ENCODE data around the gene LITAF.

Gene LITAF

DNA sequence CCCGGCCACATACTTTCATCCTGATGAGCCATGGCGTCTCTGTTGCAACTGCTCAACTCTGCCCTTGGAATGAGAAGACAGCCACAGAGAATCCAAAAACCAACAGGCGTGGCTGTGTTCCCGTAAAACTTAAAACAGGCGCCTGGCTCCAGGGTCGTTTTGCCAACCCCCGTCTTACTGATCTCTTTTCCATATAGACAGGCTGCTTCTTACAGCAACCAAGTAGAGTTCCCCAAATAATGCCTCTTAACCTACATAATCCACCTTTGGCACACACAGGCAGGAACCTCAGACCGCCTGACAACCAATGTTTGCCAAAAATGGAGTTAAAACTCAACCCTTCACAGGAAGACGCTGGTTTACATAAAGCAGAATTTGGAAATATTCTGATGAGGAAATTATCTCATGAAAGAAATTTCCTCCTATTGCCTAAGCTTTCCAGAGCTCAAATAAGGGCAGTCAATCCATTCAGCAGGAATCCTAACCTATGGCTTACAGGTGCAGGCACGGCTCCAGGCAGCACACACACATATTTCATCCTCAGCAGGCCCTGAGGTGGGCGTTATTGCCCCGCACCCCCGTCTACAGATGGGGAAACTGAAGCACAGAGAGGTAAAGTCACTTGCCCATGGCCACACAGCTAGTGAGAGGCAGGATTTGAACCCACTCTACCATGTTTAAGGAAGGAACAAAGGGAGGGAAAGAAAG, 35.8 kb downstream of the LITAF start:
- no peak for DNase-seq

DNA sequence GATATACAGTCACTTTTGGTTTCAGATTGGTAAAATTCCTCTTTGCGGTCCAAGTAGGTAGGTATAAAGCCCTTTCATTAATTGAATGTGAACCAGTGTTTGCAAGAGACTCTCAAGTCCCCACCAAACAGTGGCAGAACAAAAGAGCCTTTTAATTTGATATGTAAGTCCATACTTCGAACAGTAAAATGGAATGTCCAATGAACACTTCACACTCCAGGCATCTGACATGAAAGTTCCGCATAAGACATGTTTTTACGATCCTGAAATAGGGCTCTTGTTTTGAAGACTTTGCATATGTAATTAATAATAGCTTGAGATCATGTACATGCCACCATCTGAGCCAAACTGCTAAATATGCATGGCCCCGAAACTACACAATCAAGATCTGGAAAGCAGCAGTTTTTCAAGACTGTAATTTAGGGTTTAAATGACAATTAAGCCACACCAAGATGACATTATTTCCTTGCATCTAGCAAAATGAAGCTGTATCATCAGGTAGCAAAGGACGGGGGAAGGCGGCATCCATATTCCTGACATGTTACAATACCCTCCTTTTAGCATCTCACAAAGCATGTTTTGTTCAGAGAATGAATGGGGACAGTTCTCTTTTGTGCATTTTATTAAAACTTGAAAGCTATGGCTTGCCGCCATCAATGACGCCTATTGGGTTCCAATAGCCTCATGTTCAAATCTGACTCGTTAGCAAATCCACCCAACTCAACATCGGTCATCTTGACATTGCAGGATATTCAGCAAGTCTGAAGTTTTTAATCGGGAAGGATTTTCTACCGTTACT, 39.4 kb downstream of the LITAF start:
- DNase-seq = no peak

DNA sequence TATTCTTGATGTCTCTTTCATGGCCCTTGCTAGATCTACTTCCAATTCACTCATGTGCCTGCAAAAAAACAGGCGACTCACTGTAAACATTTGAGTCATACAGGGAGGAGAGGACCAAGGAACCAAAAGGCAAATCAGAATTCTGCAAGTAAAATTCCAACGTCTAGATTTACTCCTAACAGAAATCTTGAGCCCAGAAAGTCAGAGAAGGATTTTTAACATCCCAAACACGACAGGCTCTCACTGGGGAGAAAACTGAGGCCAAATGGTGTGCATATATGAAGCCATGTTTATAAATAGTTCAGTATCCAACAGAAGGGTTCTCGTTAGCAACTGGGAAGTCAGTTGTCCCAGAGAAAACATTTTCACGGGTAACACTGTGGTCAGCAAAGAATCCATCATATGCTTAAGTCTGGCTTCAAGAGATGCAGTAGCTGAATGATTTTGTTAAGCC, 40.1 kb downstream of the LITAF start:
- DNase-seq = no peak

DNA sequence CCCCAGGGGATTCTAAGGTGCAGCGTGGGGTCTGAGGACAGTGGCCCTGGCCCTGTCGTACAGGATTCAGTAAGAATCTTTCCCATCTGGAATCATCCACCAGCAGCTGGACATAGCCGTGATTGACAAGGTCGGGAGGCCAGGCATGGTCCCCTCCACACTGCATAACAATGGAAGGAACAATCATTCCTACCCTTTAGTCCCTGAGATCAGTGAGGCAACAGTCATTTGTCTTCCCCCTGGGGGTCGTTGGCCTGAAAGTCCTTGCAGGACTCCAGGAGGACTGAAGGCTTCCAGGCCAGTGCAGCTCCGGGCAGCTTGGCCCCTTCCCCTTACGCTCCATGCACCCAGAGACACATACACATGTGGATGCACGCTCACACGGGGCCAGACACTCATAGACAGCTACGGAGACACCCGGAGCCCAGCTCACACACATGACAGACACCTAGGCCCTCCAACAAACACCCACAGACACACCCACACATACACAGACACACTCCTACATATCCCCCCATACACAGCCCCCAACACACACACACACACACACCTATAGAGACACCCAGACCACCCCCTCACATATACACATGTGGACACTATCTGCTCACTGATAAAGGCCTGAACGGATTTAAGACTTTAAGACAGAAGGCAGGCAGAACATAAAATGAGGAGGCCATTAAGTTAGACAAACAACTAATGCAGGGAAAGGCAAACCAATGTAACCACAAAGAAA, 42.9 kb downstream of the LITAF start:
- no peak for DNase-seq

DNA sequence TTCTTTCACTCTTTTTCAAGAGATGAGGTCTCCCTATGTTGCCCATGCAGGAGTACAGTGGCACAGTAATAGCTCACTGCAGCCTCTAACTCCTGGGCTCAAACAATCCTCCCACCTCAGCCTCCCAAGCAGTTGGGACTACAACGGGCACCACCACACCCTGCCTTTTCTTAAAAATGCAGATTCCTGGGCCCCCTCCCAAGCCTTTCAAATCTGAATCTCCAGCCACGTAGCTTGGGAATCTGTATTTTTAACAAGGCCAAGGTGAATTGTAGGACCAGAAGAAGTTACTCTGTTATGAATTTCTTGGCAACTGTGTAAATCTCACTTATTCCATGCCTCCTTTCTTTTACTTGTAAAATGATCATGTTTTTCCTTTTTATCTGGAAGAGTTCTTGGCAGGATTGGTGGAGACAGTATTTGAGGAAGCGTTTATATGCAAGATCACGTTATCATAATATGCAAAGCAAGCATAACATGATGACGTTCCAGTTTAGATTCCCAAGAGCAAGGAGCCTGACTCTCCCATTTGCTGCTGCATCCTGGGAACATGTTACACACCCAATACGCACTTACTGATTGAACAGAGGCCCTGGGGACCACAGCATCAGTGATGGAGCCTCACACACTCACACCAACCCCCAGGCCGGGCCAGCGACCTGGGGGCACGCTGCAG, 44.5 kb downstream of the LITAF start:
- DNase-seq = no peak

DNA sequence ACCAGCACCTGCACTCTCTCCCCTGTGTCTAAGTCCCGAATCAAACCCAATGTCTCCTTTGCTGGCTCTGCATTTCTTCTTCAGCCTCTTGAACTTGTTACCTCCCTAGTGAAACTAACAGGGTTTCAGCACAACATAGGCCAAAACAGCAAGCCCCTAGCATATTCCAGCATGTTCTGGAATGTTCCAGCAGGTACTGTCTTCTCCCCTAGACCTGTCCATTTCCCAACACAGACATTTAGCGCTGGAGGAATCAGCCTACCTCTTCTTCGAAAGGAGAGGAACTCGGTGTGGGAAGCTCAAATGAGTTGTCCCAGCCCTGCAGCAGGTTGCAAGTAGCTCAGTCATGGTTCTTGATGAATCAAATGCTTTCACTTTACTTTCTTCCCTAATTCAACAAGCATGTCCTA, 47.1 kb downstream of the LITAF start:
- DNase-seq = no peak

DNA sequence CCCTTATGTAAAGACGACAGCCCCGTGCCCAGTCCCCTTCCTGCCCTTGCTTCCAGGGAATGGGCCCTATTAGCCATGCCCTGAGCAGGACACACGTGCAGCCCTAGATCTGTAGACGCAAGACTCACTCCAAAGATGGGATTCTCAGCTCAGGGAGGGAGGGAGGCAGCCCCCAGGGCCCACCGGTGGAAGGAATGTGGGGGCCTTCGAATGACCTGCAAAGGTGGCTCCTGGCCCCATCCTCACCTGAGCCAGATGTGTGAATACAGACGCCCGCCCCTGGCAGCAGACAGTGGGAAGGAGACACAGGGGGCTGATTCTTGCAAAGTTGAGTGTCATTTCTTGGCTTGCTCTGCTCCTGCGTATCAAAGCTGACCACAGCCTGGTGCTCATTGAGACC, 47.8 kb downstream of the LITAF start:
- no peak for DNase-seq

DNA sequence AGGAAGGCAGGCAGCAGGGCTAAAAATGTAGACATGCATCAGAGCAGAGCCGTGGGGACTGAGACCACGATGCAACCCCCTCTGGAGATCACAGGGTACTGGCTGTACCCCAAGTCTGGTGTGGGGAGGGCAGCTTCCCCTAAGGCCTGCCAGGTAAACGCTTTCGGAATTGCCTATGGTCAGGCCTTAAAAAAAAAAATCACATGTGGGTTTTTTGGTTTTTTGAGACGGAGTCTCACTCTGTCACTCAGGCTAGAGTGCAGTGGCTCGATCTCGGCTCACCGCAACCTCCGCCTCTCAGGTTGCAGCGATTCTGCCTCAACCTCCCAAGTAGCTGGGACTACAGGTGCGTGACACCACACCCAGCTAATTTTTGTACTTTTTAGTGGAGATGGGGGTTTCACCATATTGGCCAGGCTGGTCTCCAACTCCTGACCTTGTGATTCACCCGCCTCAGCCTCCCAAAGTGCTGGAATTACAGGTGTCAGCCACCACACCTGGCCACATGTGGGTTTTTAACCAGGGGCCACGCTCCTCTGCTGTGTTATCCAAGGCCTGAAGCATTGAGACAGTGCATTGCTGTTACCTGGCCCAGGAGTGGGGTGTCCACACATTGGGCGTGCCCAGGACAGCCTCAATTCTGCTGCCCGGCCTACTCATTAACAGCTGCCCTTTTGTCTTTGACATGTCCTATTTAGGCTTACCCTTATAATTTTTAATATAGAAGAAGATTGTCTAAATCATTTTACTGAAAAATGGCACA, 50.4 kb downstream of the LITAF start:
- DNase-seq = no peak

DNA sequence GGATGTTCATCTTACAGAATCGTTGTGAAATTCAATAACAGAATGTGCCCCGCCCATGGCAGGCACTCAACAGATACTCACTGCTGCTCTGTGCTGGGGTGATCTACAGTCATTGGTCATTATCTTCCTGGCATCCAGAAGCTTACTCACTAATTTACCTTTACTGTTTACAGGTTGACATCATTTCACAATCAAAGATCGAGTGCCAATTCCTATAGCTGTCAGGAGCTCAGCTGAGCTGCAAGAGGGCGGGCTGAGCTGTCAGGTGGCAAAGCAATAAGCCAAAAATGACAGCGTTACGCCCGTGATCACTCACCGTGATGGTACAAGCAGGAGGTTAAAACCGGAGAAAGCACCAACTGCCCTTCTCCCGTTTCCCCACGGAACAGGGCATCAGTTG, 51.2 kb downstream of the LITAF start:
- no peak for DNase-seq

DNA sequence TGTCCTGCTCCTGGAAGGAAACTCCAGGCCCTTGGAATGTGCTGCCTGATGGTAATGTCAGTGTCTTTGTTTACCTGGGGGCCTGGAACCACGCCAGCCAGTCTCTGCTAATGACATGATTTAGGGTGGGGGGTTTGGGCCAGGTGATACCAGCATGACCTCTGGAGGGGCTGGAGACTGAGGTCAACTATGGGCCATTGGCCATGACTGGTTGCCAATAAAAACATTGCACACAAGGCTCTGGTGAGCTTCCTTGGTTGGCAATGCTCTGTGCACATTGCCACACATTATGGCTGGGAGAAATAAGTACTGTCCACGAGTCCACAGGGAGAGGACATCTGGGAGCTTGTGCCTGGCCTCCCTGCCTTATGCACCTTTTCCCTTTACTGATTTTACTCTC, 52.5 kb downstream of the LITAF start:
- no peak for DNase-seq

DNA sequence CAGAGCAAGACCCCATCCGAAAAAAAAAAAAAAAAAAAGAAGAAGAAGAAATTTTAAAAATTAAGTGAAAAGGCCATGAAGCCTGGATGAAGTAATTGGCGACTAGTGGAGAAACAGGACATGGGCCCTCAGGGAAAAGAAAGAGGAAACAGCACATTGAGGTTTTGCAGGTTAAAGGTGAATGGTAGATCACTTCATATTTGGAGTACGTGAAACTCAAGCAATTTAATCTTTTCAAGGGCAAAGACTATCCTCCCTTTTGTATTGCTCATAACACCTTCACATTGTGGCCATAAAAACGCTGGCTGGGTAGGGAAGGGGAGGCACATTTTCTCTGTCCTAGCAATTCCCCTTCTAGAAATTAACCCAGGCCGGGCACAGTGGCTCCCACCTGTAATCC, 53.1 kb downstream of the LITAF start:
- DNase-seq = no peak

DNA sequence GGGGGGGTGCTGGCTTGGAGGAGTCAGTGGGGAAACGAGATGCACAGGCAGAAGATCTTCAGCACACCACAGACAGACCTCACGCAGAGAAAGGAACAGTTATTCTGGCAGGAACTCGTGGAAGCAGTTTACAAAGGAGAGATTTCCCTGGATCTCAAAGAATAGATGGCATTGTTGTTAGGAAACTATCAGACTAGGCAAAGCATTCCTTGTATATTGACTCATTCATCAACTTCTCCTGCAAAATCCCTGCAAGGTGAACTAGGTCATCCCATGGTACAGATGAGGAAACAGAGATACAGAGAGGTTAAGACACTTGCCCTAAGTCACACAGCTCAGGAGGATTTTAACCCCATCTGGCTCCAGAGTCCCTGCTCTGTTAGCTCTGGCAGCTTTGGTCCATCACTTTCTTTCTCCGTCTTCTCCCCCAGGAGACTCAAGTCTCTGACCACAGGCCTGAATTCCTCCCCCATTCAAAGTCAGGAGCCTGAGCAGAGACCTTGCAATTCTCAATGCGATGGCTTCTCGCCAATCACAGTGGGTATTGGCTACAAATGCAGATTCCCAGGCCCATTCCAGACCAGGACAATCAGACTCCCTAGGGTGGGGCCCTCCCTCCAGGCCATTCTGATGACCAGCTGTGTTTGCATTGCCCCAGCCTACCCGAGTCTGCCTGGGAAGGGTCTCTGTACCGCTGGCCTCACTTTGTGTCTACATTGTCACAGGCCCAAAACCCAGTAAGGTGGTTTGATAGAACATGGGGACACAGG, 56.4 kb downstream of the LITAF start:
- DNase-seq = no peak

DNA sequence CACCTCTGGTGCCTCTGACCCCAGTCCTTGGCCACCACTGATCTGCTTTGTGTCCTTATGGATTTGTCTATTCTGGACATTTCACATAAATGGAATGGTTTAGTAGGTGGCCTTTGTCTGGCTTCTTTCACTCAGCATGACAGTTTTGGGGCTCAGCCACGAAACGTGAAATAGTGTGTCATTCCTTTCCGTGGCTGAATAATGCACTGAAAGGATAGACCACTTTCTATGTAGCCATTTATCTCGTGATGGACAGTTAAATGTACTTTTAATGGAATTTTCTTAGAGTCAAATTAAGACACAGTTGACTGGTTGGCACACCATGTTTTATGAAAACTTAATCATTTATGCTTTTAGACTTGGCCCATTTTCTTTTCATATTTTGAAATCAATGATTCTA, 57.4 kb downstream of the LITAF start:
- DNase-seq = no peak

DNA sequence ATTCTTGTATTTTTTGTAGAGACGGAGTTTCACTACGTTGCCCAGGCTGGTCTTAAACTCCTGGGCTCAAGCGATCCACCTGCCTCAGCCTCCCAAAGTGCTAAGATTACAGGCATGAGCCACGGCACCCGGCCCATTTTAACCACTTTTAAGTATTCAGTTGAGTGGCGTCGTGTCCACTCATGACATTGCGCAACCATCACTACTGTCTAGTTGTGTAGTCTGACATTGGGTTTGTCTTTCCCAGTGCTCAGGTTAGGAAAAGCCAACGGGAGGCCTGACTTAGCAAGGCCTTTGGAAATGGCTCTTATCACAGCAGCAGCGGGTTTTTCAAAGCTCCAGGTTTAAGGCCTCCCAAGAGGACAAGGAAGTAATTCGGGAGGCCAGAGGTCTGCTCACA, 58.7 kb downstream of the LITAF start:
- DNase-seq = no peak

DNA sequence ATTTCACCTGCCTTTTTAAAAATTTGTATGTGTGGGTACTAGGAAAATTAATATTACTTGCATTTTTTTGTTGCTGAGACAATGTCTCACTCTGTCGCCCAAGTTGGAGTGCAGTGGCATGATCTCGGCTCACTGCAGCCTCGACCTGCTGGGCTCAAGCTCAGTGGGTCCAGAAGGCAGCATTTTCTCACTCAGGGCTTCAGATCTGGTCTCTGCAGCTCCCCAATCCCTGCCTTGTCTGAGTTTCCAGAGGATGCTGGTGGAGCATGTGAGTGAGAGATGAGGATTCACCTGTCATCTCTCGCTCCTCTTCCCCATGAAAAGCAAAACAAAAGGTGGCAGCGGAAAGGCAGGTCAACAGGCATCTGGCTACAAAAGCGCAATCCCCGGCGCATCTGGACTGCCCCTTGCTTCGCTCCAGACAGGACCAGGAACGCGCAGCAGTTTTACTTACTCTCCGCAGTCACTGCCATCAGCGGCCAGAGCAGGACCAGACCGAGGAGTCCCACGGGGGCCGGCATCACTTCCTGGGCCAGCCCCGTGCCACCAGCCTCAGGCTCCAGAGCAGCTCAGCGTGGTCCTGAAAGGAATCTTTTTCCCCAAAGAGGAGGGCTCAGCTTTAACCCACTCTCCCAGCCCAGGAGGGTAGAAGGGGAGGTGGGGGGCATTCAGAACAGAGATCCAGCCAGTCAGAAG, 59.9 kb downstream of the LITAF start:
- DNase-seq = no peak

DNA sequence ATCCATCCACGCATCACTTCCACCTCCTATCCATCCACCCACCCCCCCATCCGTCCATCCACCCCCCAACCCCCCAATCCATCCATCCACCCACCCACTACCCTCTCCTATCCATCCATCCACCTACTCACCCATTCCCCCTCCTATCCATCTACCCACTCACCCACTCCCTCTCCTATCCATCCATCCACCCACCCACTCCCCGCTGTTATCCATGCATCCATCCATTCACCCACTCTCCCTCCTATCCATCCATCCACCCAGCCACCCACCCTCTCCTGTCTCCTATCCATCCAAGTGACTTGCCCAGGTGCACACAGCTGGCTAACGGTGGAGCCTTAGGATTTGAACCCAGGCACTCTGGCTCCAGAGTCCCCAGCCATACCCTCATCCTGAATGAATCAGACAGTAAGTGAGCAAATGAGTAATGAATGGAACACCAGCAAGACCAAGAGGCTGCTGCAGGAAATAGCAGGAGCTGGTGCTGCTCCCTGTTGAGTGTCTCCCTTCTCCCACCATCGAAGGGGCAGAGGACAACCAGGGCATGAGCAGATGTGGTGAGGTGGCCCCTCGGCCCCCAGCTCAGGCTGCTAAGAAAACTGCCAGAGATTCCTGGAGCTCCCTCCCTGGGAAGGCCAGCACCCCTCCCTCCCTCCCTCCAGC, 62.5 kb downstream of the LITAF start:
- no peak for DNase-seq

DNA sequence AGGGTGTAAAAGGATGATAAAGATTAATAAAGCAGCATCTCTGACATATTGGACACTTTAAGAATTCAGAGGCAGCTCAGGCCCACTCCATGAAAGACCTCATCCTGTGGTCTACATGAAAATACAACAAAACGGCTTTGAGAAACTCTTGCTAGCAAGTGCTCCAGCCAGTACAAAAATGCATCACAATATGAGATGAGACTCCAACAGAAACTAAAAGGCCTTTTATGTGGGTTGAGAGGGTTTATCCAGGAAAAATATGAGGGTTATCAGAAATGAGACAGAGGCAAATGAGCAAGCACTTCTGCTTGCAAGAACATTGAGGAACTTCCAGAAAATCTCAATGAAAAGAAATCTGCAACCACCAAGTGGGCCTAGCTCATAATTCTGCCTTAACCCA, 65.7 kb downstream of the LITAF start:
- DNase-seq = no peak

DNA sequence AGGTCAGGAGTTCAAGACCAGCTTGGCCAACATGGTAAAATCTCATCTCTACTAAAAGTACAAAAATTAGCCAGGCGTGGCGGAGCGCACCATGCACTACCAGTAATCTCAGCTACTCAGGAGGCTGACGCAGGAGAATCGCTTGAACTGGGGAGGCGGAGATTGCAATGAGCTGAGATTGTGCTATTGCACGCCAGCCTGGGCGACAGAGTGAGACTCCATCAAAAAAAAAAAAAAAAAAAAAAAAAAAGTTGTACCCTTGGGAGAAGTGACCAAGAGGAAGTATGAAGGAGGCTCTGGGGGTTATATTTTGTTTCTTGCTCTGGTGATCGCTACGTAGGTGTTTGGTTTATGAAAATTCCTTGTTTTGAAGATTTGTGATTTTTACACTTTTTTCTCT, 66.3 kb downstream of the LITAF start:
- no peak for DNase-seq

DNA sequence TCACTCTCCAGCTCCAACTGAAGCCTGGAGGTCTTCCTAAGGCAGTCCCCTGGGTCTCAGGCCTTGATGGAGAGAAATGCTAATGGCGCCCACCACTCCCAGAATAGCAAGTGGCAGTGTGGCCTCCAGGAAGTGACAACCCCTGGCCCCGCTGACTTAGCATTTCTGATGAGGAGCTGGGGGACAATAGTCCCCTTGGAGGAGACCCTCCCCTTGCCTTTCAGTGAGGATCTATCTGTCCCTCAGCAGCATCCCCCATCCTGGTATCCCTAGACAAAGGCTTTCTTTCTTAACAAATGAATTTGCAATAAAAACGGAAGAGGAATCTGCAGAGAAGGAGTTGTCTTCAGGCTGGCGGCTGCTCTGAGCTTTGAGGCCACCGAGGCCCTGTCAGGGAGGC, 68.8 kb downstream of the LITAF start:
- DNase-seq = no peak
